Liver (tissue), 9 donors: Measurements from ENCODE around the gene TNNC2. TPM values are rescaled to one million over a fixed set of nuclear protein-coding genes. Genes with fewer than 3 reads are reported as not detected.

ENCODE experiments used
- DNase-seq: peaks from one replicate; pipeline ENCODE4 v3.0.0-alpha.2; 2017; ENCODE audit warnings: low spot score
- H3K27ac ChIP-seq, 2 donors: one replicate each; pipeline ENCODE4 v1.7.0; 2013; ENCODE audit warnings: inconsistent platforms in 2 of 2, low read length in 2 of 2, control low read depth in 1 of 2, low read depth in 1 of 2, mild to moderate bottlenecking in 1 of 2
- H3K27me3 ChIP-seq, 4 donors: one replicate each; pipeline versions ENCODE4 v1.6.1 to v1.7.0; 2013; ENCODE audit warnings: low read length in 3 of 4, inconsistent platforms in 1 of 4, mild to moderate bottlenecking in 1 of 4, moderate library complexity in 1 of 4; ENCODE audit not compliant: control insufficient read depth in 4 of 4, insufficient read depth in 4 of 4
- H3K36me3 ChIP-seq, 4 donors: one replicate each; pipeline versions ENCODE4 v1.6.1 to v1.7.0; 2013; ENCODE audit warnings: low read length in 3 of 4, mild to moderate bottlenecking in 3 of 4, low read depth in 1 of 4, moderate library complexity in 1 of 4; ENCODE audit not compliant: control insufficient read depth in 4 of 4, insufficient read depth in 3 of 4
- H3K4me1 ChIP-seq, 4 donors: one replicate each; pipeline versions ENCODE4 v1.6.1 to v1.7.0; 2013; ENCODE audit warnings: low read length in 3 of 4, mild to moderate bottlenecking in 3 of 4, moderate library complexity in 1 of 4; ENCODE audit not compliant: control insufficient read depth in 4 of 4, insufficient read depth in 4 of 4
- H3K4me3 ChIP-seq, 3 donors: one replicate each; pipeline versions ENCODE4 v1.6.1 to v1.7.0; 2013; ENCODE audit warnings: low read length in 3 of 3, control low read depth in 1 of 3, low read depth in 1 of 3, mild to moderate bottlenecking in 1 of 3
- H3K9ac ChIP-seq, 2 donors: one replicate each; pipeline ENCODE4 v1.7.0; 2013; ENCODE audit warnings: low read length in 2 of 2, mild to moderate bottlenecking in 2 of 2, moderate library complexity in 2 of 2, control low read depth in 1 of 2, low read depth in 1 of 2
- H3K9me3 ChIP-seq, 4 donors: one replicate each; pipeline versions ENCODE4 v1.6.1 to v1.7.0; 2013; ENCODE audit warnings: low read length in 3 of 4; ENCODE audit not compliant: control insufficient read depth in 4 of 4
- ATF3 ChIP-seq: IDR thresholded peaks from 2 replicates; pipeline ENCODE4 v1.6.1; 2016; ENCODE audit warnings: antibody characterized with exemption
- CTCF ChIP-seq: fragments of 150-350 bp; IDR thresholded peaks from 2 replicates; pipeline ENCODE4 v1.5.1; 2017; ENCODE audit warnings: improper control_type of control experiment, low read depth, low read length; ENCODE audit not compliant: missing input control
- EGR1 ChIP-seq, 2 donors: IDR thresholded peaks; 2 replicates each; pipeline ENCODE4 v1.6.1; 2016 to 2018; ENCODE audit warnings: antibody characterized with exemption in 2 of 2, low read depth in 2 of 2
- FOXA1 ChIP-seq: IDR thresholded peaks from 2 replicates; pipeline ENCODE4 v1.6.1; 2016; ENCODE audit warnings: antibody characterized with exemption
- FOXA2 ChIP-seq: IDR thresholded peaks from 2 replicates; pipeline ENCODE4 v1.6.1; 2016; ENCODE audit warnings: antibody characterized with exemption
- HNF4A ChIP-seq, 2 donors: conservative IDR thresholded peaks; 2 replicates each; pipeline ENCODE4 v1.6.1; 2016; ENCODE audit warnings: antibody characterized with exemption in 2 of 2, mild to moderate bottlenecking in 2 of 2
- JUND ChIP-seq, 2 donors: IDR thresholded peaks; 2 replicates each; pipeline ENCODE4 v1.6.1; 2016; ENCODE audit warnings: antibody characterized with exemption in 2 of 2
- MAX ChIP-seq: IDR thresholded peaks from 2 replicates; pipeline ENCODE4 v1.6.1; 2016; ENCODE audit warnings: antibody characterized with exemption
- NR2F2 ChIP-seq: IDR thresholded peaks from 2 replicates; pipeline ENCODE4 v1.6.1; 2016; ENCODE audit warnings: antibody characterized with exemption
- RAD21 ChIP-seq, 2 donors: IDR thresholded peaks; 2 replicates each; pipeline ENCODE4 v1.6.1; 2016; ENCODE audit warnings: antibody characterized with exemption in 2 of 2, mild to moderate bottlenecking in 2 of 2
- SP1 ChIP-seq: IDR thresholded peaks from 2 replicates; pipeline ENCODE4 v1.6.1; 2018; ENCODE audit warnings: antibody characterized with exemption, mild to moderate bottlenecking
- ZBTB33 ChIP-seq: IDR thresholded peaks from 2 replicates; pipeline ENCODE4 v1.6.1; 2016; ENCODE audit warnings: antibody characterized with exemption
- WGBS: extraction: QIAGEN DNeasy Blood & Tissue Kit; methylation state at CpG from one replicate; pipeline ENCODE4 v1.1.7; 2013; 5-methylcytosine and 5-hydroxymethylcytosine counted together
- polyA plus RNA-seq, 2 donors: library from polyadenylated mRNA; stranded (reverse) in 1 of 2; unstranded in 1 of 2; fragments of 200-250 nt in 1 of 2; fragments of >200 nt in 1 of 2; fragmentation: Nextera tagmentation in 1 of 2; extraction: Ambion mirVana in 1 of 2; gene quantifications; one replicate each; pipeline versions ENCODE4 v1.2.1 to v1.2.3, GENCODE V29; 2013 to 2015
- total RNA-seq, 2 donors: library from RNA; depleted of rRNA; stranded (reverse); fragments of >200 nt; gene quantifications; one replicate each; pipeline ENCODE4 v1.2.3, GENCODE V29; 2014
- donor health status: healthy.
- donor health status: healthy.
- donor health status: healthy.
- donor health status: healthy.
- donor health status: healthy.

The TNNC2 gene
- total and polyA plus RNA-seq, 4 donors = 0.12 to 0.33 (median 0.31) TPM; not detected in 1

GRCh38 chr20:45810191-45810970 lies 16.7 kb downstream of the TNNC2 start:
- Histone ChIP-seq H3K27me3 (no peaks in the 10 kb centered on the region), H3K9ac (no peak overlapping the region), H3K4me3 (no peak overlapping the region), H3K36me3 (peaks cover 3 to 46% (median 37%) of the 10 kb centered on the region in 4 donors), H3K4me1 (peaks cover 0 to 13% (median 7%) of the 10 kb centered on the region in 4 donors), H3K27ac (no peak overlapping the region), H3K9me3 (no peaks in the 10 kb centered on the region)
- TF ChIP-seq RAD21 (IDR thresholded peaks at IDR 0.05) (no peak), FOXA2 (no peak), JUND (IDR thresholded peaks at IDR 0.05) (no peak), HNF4A (conservative IDR thresholded peaks at IDR 0.05) (no peak), NR2F2 (no peak), CTCF (no peak)
- DNase-seq = no peak
- WGBS = 93% methylated on average over 8 of the region's 8 CpGs

- TF ChIP-seq FOXA2 = no peak
- no peak for TF ChIP-seq SP1
- no peak for TF ChIP-seq ATF3
- no peak for TF ChIP-seq JUND (IDR thresholded peaks at IDR 0.05)
- no peak for TF ChIP-seq RAD21 (IDR thresholded peaks at IDR 0.05)
- TF ChIP-seq EGR1 (IDR thresholded peaks at IDR 0.05; ENCODE audit: low read depth in 2 of 2) = no peak
- TF ChIP-seq MAX = no peak
- TF ChIP-seq ZBTB33 = no peak
- TF ChIP-seq HNF4A (conservative IDR thresholded peaks at IDR 0.05) = no peak
- TF ChIP-seq FOXA1 = no peak
- 91% methylated on average over 7 of the region's 7 CpGs for WGBS
- Histone ChIP-seq H3K36me3 (peaks cover 8 to 57% (median 50%) of the 10 kb centered on the region in 4 donors), H3K9ac (no peak overlapping the region), H3K9me3 (no peaks in the 10 kb centered on the region), H3K4me1 (no peaks in the 10 kb centered on the region), H3K27me3 (no peaks in the 10 kb centered on the region), H3K4me3 (no peak overlapping the region), H3K27ac (no peak overlapping the region)
- no peak for DNase-seq
These were observed 25.3 kb downstream of the TNNC2 start for GRCh38 chr20:45801851-45802250.
